ENCODE measurements around the gene UNK. TPM values are rescaled to one million over a fixed set of nuclear protein-coding genes. Genes with fewer than 3 reads are reported as not detected.
"Not testable (repeated sequence)": the region's sequence is repeated elsewhere in the genome, so short reads cannot be mapped to it uniquely, and the experiment has no call there.

Gene UNK
- polyA plus RNA-seq, 3 donors: 9.7 to 15.0 (median 13.9) TPM

DNA sequence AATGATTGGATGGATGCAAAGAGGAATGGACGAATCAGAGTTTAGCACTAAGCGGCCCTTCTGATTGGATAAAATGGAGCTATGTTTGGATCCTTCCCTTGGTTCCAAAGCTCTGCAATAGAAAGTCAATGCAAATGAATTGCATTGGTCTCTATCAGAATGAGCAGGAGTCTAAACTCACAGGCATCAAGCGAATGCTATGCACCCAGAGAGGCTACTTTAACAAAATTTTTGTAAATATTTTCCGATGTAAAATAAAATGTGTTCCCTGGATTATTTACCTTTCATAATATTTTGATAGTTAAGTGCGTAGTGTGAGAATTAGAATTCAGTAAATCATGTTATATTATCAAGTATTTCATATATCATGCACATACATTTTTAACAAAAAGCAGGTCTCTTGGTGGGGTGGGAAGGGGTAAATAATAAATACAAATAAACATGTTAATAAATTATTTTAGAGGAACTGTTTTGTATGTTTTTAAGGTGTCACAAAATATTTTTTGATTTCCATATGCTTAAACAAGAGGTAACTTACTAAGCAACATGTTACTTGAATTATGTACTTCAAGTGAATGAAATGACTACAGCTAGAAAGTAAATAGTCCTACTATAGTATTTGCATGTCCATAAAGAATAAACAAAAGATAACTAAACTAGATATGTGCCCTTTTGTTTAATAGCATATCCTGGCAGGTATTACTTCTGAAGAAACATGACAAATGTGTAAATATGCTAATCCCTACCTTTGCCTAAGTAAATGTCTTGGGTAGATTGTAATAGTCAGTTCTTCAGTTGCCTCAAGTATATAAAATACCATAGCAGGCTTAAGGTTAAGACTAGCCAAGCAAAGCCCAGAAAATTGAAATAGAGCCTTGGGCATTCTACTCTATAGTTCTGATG, 4.4 kb upstream of the UNK start:
- H3K27ac ChIP-seq (ENCODE audit: low read depth, low read length): peak overlapping the region; percentile 87
- 12 to 23% (median 19%) methylated on average over 5 of the region's 5 CpGs for WGBS, 3 donors

DNA sequence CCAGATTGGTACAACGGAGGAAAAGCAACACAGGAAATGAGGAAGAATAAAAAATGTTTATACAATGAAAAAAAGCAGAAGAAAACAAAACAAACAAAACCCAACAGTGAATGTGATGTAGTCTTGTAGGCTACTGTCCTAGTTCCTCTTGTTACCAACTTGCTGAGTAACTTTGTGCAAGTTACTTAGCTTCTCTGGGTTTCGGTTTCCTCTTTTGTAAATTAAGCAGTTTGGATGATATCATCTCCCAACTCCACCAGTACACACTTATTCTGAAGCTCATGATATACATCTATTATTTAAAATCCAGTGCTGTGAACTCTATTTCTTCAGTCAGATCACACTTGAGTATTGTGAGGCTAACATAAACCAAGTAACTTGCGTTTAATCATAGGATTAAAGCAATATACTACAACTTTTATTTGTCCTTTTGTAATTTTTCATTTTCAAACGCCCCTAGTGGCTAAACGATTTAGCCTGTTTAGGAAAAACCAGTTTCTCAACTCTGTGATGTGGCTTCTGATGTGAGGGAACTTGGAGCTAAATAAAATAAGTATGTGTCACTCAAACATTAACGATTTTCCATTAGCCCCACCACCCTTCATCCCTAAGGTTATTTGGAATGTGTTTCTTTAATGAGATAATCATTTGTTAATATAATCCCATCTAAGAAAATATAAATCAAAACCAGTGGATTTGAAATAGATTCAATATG, 1.4 kb upstream of the UNK start:
- WGBS, 3 donors: 6 to 14% (median 12%) methylated on average over 6 of the region's 6 CpGs

DNA sequence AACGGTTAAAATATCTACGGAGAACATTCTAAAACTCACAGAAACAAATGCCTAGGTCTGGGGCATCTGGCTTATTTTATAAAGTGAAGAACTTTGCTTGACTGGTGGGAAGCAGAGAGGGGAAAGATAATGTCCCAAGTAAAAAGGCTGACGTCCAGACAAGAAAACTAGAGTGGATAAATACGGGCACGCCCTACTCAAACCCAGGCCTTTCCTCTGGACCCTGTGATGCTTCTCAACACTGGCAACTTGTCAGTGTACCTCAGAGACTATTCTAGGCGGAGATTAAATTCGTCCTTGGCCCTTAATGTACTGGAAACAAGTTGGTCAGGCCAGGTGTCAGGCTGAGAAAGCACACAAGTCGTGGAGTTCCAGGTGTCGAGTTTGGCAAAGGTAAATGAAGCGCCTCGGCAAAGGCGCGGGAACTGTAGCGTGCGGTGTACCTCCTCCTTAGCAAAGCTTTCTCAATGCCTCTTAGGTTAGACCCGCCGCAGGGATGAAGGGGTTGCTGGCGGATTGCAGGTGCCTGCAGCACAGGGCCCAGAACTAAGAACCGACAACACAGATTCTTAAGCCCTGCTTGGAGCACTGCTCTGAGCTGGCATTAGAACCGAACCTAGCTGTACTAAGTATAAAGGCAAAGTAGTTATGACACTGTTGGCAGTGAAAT, 668 bp upstream of the UNK start:
- WGBS, 3 donors: 19 to 61% (median 61%) methylated on average over 20 of the region's 20 CpGs
- peak overlapping the region; percentile 63 for H3K27ac ChIP-seq (ENCODE audit: low read depth, low read length)

More for the DNA sequence above, 1.4 kb upstream of the UNK start:
- H3K27ac ChIP-seq (ENCODE audit: low read depth, low read length): no peak overlapping the region

DNA sequence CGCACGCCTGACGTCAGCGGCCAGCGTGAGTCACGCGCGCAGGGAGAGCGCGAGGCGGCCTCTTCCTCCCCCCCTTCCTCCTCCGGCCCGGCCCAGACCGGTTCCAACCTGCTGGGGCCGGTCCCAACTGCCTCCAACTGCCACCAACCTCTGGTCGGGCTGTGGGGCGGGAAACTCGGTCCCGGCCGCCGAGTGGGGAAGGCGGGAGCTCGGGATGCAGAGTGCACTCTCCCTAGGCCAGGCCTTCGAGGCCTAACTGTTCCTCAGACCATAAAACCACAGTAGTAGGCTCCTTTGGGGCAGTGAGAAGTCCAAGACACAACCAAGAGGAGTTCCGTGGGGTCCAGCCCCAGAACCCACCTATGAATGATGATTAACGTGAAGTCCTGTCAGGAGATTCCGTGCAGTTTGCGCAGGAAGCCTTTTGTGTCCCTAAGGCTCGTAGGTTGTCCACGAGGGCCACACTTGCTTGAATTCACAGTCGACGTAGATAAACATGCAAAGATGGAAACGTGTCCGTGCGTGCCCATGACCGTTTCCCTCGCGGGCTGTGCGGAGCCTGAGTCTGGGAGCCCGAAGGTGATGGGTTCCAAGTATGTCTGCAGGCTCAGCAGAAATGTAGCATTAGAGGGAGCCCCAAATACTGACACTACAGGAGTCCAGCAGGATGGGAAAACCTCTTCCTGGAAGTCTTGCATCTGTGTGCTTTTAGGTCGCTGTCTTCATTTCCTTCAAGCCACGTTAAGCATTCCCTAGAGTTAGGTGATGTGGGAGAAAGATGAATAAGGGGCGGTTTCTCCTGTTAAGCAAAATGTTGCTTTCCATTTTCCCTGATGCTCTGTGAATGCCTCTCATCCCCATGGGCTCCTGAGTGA, 647 bp downstream of the UNK start:
- H3K27ac ChIP-seq (ENCODE audit: low read depth, low read length): peak overlapping the region; percentile 90
- 8 to 12% (median 8%) methylated on average over 28 to 43 of the region's 43 CpGs for WGBS, 3 donors

DNA sequence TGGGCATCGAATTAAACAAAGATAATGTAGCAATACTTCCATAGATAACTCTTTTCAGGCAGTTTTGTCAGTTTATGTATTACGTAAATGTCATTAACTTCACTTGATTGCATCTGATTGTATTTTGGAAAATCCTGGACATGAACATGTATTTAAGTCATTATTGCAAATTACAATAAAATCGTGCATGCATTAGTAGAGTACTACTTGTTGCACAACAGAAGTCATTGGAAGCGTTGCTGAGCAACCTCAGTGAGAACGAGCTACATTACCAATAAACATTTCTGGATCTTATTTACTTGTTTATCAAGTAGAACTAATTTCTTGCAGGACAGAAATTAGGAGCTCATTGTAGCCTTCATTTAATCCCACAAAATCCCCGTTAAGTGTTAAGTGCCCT, 6.6 kb downstream of the UNK start:
- WGBS, 3 donors: 74 to 90% (median 82%) methylated on average over 6 of the region's 6 CpGs
- H3K27ac ChIP-seq (ENCODE audit: low read depth, low read length): no peak overlapping the region

DNA sequence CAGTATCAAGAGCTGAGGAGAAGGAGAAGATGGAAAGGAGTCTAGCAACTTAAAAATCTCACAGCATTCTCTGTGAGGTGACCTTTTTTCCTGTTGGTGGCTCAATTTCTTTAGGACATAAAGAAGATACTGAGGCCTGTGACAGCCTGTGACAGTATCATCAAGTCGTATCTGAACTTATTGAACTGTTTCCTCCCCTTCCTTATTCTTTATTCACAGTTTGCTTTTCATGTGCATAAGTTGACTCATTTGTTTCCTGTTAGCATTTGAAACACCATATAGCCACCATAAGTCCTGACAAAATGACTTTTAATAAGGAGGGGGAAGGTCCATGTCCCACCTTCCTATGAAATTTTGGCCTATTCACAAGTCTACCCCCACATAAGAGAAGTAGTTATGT, 8.9 kb downstream of the UNK start:
- H3K27ac ChIP-seq (ENCODE audit: low read depth, low read length): no peak overlapping the region
- WGBS, 3 donors: 67 to 75% (median 67%) methylated on average over 1 of the region's 1 CpG

DNA sequence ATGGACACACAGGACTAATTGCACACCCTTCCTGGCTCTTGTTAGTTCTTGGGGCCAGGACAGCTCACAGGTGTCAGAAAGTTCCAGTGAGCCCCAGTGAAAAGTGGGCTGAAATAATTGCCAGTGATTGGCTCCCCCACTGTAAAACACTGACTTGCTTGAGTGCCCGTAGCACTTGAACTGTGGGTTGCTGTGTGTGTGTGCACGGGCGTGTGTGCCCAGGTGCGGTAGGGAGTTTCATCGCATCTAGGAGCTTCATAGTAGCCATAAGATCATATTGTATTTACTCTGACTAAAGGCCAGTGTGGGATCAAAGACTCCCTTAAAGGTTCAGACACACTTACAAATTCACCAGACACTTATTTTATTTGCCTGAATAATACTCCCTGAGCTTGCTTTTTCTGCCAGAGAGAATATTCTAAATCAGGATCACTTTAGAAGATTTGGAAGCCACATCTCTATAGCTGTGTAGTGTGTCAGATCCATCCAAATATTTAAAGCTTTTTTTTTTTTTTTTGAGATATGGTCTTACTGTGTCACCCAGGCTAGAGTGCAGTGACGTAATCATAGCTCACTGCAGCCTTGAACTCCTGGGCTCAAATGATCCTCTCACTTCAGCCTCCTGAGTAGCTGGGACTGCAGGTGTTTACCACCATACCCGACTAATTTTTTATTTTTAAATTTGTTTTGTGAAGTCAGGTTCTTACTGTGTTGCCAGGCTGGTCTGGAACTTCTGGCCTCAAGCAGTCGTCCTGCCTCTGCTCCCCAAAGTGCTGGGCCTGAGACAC, 11.4 kb downstream of the UNK start:
- 91 to 93% (median 92%) methylated on average over 8 of the region's 8 CpGs for WGBS, 3 donors
- H3K27ac ChIP-seq (ENCODE audit: low read depth, low read length): no peak overlapping the region

DNA sequence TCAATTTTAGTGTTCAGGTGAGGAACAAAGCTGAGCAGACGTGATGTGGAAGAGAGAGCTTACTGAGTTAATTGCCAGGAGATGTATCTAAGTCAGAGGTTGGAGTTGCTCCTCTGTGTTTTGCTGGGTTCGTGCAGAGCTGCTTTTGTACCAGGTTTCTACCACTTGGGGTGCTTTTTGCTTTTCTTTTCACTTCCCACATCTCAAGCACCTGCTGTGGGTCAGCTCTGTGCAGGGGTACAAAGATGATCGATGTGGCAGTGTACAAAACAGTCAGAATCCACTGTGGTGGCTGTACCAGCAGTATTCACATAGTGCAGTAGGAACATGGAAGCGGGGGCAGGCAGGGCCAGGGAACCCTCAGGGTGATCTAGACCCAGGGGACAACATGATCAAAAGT, 14.8 kb downstream of the UNK start:
- no peak overlapping the region for H3K27ac ChIP-seq (ENCODE audit: low read depth, low read length)
- 83 to 88% (median 86%) methylated on average over 4 of the region's 4 CpGs for WGBS, 3 donors

DNA sequence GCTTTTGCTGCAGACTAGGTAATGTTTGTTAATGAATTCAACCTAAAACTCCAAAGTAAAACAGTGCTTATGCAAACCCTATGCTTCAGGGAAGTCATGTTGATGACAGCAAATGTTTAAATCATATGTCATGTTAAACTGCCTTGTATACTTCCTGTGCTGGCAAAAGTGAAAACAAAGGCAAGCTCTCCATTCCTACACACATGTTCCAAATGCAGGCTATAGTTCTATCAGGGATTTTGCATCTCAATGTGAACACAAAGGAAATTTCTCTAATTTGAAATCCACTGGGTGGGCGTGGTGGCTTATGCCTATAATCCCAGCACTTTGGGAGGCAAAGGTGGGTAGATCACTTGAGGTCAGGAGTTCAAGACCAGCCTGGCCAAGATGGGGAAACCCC, 19.3 kb downstream of the UNK start:
- no peak overlapping the region for H3K27ac ChIP-seq (ENCODE audit: low read depth, low read length)
- WGBS, 3 donors: 88 to 95% (median 95%) methylated on average over 1 of the region's 1 CpG

DNA sequence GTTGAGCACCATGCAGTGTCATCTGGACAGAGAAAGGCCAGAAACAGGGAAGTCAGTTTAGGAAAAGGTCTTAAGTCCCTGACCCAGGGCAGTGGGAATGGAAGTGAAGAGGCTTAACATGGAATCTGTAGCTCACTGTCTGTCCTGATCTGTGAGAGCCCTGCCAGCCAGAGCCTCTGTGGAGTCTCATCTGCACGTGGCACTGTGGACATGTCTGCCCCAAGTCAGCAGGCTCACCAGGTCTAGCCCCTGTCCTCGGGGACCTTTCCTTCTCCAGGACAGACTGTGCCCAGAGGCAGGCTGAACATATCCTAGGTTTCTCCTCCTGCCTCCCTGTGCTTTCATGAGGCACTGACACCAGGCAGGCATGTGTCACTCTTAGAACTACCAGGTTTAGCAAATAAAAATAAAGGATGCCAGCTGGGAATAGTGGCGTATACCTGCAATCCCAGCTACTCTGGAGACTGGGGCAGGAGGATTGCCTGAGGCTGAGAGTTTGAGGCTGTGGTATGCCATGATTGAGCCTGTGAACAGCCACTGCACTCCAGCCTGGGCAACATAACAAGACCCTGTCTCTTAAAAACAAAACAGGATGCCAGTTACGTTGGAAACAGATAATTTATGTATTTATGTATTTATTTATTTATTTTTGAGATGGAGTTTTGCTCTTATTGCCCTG, 22.4 kb downstream of the UNK start:
- WGBS, 3 donors: 83 to 86% (median 85%) methylated on average over 4 of the region's 4 CpGs
- H3K27ac ChIP-seq (ENCODE audit: low read depth, low read length): no peak overlapping the region

DNA sequence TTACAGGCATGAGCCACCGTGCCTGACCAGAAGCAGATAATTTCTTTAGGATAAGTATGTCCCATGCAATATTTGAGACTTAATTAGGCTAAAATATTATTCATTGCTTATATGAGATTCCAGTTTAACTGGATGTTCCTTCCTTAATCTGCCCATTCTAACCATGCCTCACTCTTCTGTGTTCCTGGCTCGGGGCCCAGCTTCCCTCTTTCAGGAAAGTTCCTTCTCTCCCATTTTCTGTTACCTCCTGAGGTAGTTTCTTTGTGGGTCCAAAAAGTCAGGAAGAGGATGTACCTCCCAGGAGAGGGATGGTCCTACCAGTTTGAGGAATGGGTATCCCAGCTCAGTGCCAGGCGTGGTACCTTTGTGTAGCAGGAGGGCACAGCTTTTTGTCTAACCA, 23.3 kb downstream of the UNK start:
- no peak overlapping the region for H3K27ac ChIP-seq (ENCODE audit: low read depth, low read length)
- 91 to 94% (median 94%) methylated on average over 3 of the region's 3 CpGs for WGBS, 3 donors

DNA sequence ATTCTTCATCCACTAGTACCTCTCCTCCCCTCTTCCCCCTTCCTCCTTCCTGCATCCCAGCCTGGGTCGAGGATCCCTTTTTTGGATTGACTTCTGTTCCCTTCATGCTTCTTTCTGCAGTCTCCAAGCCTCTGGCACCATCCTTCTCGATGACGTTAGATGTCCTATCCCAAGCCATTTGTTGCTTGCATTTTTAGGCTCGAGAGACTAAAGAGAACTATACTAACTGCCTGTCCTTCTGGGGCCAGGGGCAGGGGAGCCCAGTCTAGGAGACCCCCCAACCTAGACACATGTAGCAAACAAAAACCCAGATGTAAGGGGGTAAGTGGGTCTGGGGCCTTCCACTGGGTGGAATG, 23.9 kb downstream of the UNK start:
- WGBS, 3 donors: 50 to 68% (median 61%) methylated on average over 4 of the region's 4 CpGs
- H3K27ac ChIP-seq (ENCODE audit: low read depth, low read length): peak overlapping the region; percentile 28

DNA sequence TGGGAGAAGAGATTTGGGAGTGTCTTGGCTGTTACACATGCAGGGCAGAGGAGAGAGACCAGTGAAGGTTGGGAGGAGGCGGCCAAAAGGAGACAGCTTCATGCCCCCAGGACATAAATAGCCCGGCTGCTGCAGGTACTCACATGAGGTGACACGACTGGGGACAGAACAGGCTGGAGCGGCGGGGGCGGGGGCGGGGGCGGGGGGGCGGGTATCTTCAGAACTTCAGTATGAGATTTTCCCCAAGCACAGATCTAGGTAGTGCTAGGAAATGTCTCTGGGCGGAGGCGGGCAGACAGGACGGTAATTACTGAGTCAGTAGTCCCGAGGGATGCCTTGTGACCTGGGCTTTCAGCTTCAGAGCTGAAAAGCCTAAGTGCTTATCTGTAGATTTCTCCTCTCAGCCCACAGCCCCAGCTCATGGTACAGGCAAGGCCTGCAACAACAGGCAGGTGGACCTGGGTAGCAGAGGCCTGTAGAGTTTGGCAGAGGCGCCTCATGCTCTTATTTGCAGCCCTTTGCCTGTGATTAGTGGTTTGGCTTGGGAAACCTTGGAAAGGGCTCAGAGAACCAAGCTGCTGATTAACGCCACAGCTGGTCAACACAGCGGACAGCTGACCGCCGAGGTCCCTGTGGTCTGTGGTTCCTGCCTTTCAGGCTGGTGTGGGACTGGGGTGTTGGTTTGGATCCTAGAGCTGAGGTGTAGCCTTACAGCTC, 24.5 kb downstream of the UNK start:
- 54 to 64% (median 60%) methylated on average over 16 to 18 of the region's 18 CpGs for WGBS, 3 donors

DNA sequence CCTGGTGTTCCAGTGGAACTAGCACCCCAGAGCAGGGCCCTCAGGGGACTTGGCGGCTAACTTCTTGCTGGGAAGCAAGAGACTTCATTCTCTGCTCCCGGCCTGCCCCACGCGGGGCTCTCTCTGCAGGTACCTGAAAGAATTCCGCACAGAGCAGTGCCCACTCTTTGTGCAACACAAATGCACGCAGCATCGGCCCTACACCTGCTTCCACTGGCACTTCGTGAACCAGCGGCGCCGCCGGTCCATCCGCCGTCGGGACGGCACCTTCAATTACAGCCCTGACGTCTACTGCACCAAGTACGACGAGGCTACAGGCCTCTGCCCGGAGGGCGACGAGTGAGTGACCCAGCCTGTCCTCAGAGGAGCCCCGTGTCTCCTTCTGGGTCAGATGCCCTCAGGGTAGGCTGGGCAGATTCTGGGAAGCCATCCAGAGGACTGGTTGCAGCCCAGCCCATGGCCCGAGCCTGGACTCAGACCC, 25.1 kb downstream of the UNK start:
- no peak overlapping the region for H3K27ac ChIP-seq (ENCODE audit: low read depth, low read length)
- 84 to 91% (median 88%) methylated on average over 24 of the region's 24 CpGs for WGBS, 3 donors

More for the DNA sequence above, 24.5 kb downstream of the UNK start:
- peak overlapping the region; percentile 28 for H3K27ac ChIP-seq (ENCODE audit: low read depth, low read length)

DNA sequence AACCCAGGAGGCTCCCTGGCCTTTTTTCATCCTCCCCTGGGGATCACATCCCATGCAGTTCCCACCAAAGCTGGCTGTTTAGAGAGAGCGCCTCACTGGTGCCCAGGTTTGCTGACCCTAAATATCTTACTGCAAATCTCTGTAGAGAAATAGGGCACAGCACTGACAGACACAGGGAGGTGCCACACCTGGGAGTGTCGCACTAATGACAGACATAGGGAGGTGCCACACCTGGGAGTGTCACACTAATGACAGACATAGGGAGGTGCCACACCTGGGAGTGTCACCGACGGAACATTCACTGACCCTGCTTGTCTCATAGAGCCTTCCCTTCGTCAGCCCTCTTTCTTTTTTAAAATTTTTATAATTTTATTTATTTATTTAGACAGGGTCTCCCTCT, 25.6 kb downstream of the UNK start:
- H3K27ac ChIP-seq (ENCODE audit: low read depth, low read length): no peak overlapping the region
- WGBS, 3 donors: 92 to 98% (median 92%) methylated on average over 5 of the region's 5 CpGs

DNA sequence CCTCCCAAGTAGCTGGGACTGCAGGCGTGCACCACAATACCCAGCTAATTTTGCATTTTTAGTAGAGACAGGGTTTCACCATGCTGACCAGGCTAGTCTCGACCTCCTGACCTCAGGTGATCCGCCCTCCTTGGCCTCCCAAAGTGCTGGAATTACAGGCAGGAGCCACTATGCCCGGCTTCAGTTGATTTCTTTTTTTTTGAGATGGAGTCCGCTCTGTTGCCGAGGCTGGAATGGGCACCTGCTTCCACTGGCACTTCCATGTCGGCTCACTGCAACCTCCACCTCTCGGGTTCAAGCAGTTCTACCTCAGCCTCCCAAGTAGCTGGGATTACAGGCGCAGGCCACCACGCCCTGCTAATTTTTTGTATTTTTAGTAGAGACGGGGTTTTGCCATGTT, 26.1 kb downstream of the UNK start:
- 94 to 98% (median 97%) methylated on average over 11 of the region's 11 CpGs for WGBS, 3 donors
- H3K27ac ChIP-seq (ENCODE audit: low read depth, low read length): not testable (repeated sequence)
